HCT116 (cell line): Measurements from ENCODE around the gene VPS33B.

Experiments used
- CEBPB ChIP-seq: IDR thresholded peaks from 2 replicates; pipeline ENCODE4 v1.6.1; 2012; ENCODE audit warnings: low read depth
- CTCF ChIP-seq, 3 experiments: fragments of 200-600 bp in 1 of 3; sonication (generic) in 1 of 3; IDR thresholded peaks in 2 of 3; conservative IDR thresholded peaks in 1 of 3; 2 replicates each; pipeline ENCODE4 v1.5.1; 2012 to 2017; ENCODE audit warnings: low read depth in 2 of 3, low read length in 2 of 3, antibody characterized with exemption in 1 of 3, borderline replicate concordance in 1 of 3, control low read depth in 1 of 3, mild to moderate bottlenecking in 1 of 3, mixed read lengths in 1 of 3, mixed run types in 1 of 3, moderate library complexity in 1 of 3; ENCODE audit not compliant: insufficient read depth in 1 of 3
- ELF1 ChIP-seq: IDR thresholded peaks from 2 replicates; pipeline ENCODE4 v1.6.1; 2012; ENCODE audit warnings: low read depth, borderline replicate concordance
- POLR2A ChIP-seq: IDR thresholded peaks from 2 replicates; pipeline ENCODE4 v1.7.0; 2011; ENCODE audit warnings: borderline replicate concordance; ENCODE audit not compliant: insufficient read depth, insufficient read length; ENCODE audit errors: extremely low read depth
- POLR2AphosphoS5 ChIP-seq: IDR thresholded peaks from 2 replicates; pipeline ENCODE4 v1.6.1; 2011; ENCODE audit warnings: mild to moderate bottlenecking, low read depth, low read length, moderate library complexity
- RAD21 ChIP-seq: IDR thresholded peaks from 2 replicates; pipeline ENCODE4 v1.6.1; 2012; ENCODE audit warnings: low read depth, mild to moderate bottlenecking
- REST ChIP-seq: IDR thresholded peaks from 2 replicates; pipeline ENCODE4 v1.6.1; 2012; ENCODE audit warnings: low read depth
- SRF ChIP-seq: IDR thresholded peaks from 2 replicates; pipeline ENCODE4 v1.6.1; 2012; ENCODE audit warnings: low read depth
- ZNF274 ChIP-seq: fragments of 200-500 bp; sonication (Bioruptor generic); IDR thresholded peaks from 2 replicates; pipeline ENCODE4 v1.6.1; 2014; ENCODE audit warnings: mild to moderate bottlenecking, low read depth, low read length, inconsistent platforms

GRCh38 chr15:91068436-91068835 lies 46.0 kb upstream of the VPS33B start:
- TF ChIP-seq CTCF (IDR thresholded peaks at IDR 0.05 in 2 of 3, conservative IDR thresholded peaks at IDR 0.05 in 1 of 3; ENCODE audit: borderline replicate concordance in 1 of 3, insufficient read depth in 1 of 3, low read depth in 2 of 3, low read length in 2 of 3) (no peak), POLR2A (no peak), REST (no peak), SRF (no peak), ELF1 (no peak), POLR2AphosphoS5 (no peak), CEBPB (no peak), RAD21 (no peak), ZNF274 (no peak)
